Raji (cell line): ENCODE results near the gene PLA2G4F.

ENCODE experiments used
- POLR2A ChIP-seq: IDR thresholded peaks from 2 replicates; pipeline ENCODE4 v1.6.1; 2011; ENCODE audit warnings: low read depth, low read length, control low read depth; ENCODE audit not compliant: insufficient read depth

PLA2G4F gene

DNA sequence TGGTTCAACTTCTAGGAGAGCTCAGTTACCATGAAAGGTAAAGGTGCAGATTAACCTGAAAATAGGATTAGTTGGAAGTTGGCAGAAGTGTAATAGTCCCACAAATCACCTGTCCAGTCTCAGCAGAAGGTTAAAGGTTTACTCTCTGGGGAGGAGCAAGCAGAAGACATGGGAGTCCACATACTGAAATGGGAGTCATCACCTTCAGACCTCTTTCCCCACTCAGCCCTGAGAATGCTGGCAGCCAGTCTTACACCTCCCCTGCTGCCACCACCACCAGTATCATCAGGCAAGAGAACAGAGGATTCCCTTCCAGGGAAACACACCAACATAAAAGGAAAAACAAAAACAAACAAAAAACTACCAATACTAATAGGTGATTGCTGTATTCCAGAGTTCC, 48.2 kb downstream of the PLA2G4F start:
- no peak for TF ChIP-seq POLR2A

DNA sequence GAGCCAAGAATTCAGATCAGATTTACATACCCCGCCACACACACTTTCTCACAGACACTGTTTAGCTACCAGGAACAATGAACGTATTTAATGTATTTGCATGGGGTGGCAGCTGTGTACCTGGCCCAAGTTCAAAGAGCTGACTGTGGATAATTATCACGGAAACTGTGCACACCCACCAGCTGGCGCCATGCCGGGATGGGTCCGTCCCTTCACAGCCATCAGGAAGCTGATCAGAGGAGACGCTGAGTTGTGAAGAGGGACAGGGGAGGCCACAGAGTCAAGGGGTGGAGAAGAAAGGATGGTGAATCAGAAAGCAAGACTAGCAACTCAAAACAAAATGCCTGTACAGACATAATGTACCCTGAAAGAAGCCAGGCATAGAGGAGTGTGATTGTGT, 49.0 kb downstream of the PLA2G4F start:
- TF ChIP-seq POLR2A: no peak

DNA sequence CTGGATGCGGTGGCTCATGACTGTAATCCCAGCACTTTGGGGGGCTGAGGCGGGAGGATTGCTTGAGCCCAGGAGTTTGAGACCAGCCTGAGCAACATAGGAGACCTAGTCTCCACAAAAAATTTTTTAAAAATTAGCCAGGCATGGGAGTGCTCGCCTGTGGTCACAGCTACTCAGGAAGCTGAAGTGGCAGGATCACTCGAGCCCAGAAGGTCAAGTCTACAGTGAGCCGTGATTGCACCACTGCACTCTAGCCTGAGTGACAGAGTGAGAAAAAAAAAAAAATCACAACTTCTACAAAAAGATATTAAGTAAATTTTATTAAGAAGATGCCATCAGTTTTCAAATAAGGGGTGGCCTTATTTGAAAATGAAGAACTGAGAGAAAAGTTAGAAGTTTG, 50.1 kb downstream of the PLA2G4F start:
- no peak for TF ChIP-seq POLR2A

DNA sequence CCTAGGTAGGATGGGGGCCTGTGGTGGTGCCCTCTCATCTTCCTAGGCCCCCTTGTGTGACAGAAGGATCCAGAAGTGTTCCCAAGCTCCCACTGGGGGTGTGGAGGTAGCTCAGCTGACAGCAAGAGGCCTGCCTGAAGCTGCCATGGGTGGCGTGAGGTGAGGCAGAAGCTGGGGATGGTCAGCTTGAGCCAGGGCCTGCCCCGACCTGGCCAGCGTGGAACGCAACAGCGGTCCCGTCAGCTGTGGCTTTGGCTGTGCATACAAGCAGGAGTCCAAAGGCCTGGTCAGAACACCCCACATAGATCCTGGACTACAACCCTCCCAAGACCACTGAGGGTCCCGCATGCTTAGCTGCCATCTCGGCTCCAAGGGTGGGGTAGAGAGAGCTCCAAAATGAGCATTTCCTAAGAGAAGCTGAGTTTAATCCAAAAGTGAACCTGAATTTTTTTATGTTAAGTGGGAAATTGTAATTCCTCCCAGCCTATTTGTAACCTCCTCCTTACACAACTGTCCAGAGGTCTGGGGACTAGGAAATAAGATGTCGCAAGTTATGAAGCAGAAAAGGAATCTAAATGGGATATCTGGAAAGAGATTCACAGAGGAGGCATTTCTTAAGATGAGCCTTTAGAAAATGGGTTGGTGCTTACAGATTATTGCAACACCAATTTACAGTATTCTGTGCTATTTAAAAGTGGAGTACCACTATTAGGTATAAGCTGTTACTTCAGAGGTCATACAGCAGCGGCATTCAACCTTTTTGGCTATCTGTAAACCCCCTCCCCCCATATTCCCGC, 52.1 kb downstream of the PLA2G4F start:
- no peak for TF ChIP-seq POLR2A

DNA sequence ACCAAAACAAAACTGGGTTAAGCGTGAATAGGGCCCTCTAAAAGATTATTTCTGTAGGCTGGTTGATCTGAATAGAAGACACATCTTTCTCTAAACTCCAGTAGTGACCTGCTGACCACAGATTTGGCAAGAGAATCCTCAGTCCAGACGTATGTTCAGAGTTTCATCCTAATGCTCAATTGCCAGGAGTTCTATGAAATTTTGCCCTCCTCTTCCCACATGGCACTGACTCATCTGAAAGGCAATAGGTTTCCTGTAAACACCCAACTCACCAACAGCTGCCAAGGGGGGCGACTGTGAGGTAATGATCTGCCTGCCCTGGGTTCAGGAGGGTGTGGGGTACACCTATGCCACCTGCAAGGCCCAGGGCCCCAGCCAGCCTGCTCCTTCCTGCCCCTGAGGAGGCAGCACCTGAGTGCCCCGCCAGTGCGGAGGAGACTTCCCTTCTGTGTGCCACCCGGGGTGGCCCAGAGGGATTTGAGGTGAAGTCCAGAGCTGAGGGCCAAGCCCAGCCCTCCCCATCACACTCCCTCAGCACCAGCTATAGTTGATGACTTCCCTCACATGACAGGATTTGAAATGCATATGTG, 53.7 kb downstream of the PLA2G4F start:
- TF ChIP-seq POLR2A: no peak

DNA sequence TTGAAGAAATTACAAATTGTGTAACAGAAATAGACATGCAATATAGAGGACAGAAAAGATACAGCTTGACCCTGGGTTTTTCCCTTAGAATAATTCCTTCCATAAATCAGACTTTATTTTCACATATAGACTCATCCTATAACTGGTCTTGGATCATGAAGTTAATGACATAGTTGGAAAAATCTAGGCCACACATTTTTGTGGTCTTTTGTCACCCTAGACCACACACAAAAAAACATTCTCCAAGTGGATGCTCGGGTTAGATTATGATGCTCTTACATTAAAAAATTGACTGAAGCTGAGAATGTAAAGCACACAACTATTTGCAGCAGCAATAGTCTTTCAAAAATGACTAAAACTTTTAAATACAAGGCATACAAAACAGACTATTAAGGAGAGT, 54.6 kb downstream of the PLA2G4F start:
- no peak for TF ChIP-seq POLR2A

DNA sequence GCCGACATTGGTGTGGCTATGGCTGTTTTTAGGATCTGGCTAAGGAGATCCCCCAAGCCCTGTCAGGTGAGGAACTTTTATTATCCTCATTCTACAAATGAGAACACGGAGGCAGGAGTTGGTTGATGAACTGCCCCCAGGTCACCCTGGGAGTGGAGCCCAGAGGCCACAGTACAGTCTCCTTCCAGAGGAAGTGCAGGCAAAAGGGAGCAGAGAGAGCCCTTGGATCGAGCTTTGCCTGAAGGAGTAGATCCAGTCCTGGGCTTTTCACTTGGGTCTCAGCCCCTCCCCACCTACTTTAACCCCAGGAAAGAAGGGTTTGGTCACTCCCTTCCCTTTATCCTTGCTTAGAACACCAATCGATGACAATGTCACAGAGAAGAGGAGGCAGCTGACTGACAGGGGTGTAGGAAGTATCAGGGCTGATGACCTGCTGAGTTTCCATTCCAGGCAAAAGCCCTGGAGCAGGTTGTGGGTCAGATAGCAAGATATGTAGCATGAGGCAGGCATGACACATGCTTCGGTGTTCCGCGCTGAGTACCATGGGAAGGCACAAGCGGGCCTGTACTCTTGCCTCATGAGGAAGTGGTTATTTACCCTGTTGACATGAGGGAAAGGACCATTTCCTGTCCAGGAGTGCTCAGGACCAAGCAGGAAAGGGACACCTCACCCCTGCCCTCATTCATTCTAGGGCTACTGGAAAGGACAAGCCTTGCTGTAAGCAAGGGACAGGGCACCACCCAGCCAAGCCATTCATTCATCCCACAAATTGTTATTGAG, 56.2 kb downstream of the PLA2G4F start:
- no peak for TF ChIP-seq POLR2A

DNA sequence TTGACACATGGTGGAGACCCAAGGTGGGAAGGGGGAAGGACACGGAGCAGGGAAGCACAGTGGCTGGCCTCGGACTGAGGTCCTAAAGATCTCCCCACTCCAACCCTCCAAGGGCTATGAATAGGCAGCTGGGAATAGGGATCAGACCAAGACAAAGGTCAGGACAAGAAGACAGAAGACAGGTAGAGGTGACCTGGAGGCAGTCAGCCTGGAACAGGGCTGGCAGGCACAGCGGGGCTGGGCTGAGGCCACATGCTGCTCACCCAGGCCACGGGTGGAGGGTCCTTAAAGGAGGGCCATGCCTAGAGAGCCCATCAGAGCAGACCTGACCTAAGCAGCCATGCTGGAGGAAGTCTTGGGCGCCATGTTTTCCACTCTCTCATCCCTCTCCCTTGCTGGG, 59.4 kb downstream of the PLA2G4F start:
- no peak for TF ChIP-seq POLR2A

DNA sequence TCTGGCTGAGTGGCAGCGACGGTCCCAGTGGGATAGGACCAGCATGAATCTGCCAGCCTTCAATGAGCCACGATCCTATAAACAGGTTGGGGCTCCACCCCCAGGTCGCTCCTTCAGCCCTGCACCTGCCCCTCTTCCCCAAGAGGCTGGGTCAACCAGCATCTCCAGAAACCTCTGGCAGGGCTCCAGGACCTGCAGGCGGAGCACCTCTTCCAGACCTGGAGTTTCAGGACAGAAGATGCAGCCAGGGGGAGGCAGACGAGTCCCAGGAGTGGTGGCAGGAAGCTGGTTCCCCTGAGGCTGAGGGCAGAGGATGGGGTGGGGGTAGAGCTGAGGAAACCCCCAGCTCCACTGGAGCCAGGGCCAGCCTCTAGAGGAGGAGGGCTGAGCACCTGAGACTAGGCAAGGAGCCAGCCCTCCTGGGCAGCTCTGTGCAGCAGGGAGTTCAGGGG, 61.9 kb downstream of the PLA2G4F start, which contains the start of gene PLA2G4D:
TSS of gene PLA2G4D (minus strand) at position 51 of the 452 bp plus-strand sequence. CDS start 103 bp downstream, outside the sequence.
- no peak for TF ChIP-seq POLR2A

DNA sequence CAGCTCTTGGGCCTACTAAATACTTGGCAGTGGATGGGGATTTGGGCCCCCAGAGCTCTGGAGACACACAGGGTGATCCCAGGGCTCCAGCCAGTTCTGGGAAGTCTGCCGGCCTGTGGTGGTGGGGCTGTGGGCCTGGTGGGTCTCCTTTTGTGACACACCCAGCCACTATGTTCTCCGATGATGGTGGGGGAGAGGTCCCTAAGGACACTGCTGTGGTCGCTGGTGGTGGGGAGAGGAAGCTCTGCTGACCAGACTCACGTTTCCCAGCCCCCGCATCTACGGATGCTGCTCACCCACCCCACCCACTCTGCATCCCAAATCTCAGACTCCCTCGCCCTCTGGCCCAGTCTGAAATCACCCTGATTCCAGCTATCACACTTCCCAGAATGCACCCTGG, 62.5 kb downstream of the PLA2G4F start:
- no peak for TF ChIP-seq POLR2A

DNA sequence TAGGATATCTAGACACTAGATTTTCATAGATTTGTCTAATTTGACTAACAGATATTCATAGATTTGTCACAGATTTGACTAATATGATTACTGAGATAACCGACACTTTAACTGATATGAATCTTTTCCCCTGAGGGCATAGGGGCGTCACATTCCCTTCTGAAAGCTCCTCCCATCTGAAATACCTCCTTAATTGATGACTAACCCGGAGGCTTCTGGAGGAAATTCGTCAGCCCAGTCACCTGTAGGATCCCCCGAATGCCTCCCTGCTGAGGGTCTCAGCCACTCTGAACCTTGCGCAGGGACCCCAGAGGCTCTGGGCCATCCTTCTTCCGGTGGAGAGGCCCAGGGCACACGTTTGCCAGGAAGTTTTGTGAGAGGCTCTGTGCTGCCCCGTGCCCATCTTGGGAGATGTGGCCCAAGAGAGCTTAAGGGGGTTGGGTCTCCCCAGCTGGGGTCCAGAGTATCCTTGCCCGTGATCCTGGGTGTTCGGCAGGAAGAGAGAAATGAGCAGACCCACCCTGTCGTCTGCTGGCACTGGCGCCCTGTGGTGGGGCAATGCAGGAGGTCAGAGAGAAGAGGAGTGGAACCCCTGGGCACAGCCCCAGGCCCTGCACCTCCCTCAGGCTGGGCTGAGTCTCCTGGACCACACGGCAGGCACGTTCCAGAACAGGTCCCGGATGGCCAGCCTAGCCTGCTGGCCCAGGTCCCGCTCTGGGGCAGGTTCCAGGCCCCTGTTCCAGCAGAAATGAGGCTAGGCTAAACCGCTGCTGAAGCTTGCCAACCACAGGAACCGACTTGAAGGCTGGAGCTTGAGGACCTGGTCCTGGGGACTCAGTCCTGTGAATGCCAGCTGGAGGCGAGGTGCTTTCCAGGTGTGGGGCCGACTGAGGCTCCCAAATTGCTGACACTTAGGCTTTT, 63.8 kb downstream of the PLA2G4F start:
- TF ChIP-seq POLR2A: no peak

DNA sequence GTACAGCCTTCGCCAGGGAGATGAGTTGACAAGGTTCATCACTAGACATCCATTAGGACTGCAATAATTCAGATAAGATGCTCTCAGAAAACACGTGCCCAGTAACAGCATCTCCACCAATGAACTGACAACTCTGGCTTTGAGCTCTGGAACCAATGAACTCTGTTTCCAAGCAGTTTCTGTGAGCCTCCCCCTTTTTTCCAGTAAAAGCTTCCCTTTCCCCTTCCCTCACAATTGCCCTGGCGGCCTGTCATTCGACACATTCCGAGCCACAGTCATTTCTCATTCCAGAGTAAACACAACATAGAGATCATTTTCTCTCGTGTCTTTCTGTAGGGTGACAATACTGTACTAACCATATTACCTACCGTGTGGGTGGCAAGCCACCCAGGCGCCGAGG, 65.7 kb downstream of the PLA2G4F start:
- TF ChIP-seq POLR2A: no peak

DNA sequence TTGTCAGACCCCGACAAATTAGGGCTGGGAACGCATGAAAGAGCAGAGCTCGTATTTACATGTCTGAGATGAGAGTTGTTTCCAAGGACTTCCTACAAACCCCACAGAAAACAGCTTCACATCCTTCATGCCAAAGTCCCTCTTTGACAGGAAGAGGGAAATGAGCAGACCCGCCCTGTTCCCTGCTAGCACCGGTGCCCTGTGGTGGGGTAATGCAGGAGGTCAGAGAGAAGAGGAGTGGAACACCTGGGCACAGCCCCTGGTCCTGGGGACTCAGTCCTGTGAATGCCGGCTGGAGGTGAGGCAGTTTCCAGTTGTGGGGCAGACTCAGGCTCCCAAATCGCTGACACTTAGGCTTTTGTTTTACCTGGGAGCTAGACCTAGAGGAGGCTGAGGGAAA, 66.1 kb downstream of the PLA2G4F start:
- TF ChIP-seq POLR2A: no peak

DNA sequence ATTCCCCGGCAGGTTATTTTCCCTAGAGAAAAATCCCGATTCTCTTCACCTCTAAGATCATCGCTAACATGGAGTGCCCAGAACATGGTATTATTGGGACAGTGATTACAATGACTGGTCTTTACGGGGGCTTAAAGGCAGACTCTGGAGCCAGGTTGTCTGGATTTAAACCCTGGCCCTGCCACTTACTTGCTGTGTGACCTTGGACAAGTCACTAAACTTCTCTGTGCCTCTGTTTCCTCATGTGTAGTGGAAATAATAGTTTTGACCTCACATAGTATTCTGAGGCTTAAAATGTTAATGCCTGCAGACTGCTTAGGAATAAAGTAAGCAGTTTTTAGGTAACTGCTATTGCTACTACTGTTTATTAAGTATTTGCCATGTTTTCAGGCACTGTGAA, 66.5 kb downstream of the PLA2G4F start:
- TF ChIP-seq POLR2A: no peak
